HUES6 (cell line): ENCODE data around the gene IFRD2.

Experiments used
- H3K27ac ChIP-seq: 2 replicates; pipeline ENCODE4 v1.7.0; 2013; ENCODE audit warnings: low read depth, mild to moderate bottlenecking, low read length, inconsistent platforms
- H3K27me3 ChIP-seq: 2 replicates; pipeline ENCODE4 v1.6.1; 2013; ENCODE audit warnings: low read length; ENCODE audit not compliant: control insufficient read depth, insufficient read depth
- H3K36me3 ChIP-seq: 2 replicates; pipeline ENCODE4 v1.6.1; 2013; ENCODE audit warnings: low read length; ENCODE audit not compliant: control insufficient read depth, insufficient read depth
- H3K4me1 ChIP-seq: 2 replicates; pipeline ENCODE4 v1.6.1; 2013; ENCODE audit warnings: low read length; ENCODE audit not compliant: control insufficient read depth, insufficient read depth
- H3K4me3 ChIP-seq: 2 replicates; pipeline ENCODE4 v1.5.1; 2013; ENCODE audit warnings: low read depth, low read length
- H3K9ac ChIP-seq: one replicate; pipeline ENCODE4 v1.6.1; 2013; ENCODE audit warnings: mild to moderate bottlenecking, low read length
- H3K9me3 ChIP-seq: 2 replicates; pipeline ENCODE4 v1.6.1; 2013; ENCODE audit warnings: low read depth, low read length; ENCODE audit not compliant: control insufficient read depth, insufficient read depth

Gene IFRD2

DNA sequence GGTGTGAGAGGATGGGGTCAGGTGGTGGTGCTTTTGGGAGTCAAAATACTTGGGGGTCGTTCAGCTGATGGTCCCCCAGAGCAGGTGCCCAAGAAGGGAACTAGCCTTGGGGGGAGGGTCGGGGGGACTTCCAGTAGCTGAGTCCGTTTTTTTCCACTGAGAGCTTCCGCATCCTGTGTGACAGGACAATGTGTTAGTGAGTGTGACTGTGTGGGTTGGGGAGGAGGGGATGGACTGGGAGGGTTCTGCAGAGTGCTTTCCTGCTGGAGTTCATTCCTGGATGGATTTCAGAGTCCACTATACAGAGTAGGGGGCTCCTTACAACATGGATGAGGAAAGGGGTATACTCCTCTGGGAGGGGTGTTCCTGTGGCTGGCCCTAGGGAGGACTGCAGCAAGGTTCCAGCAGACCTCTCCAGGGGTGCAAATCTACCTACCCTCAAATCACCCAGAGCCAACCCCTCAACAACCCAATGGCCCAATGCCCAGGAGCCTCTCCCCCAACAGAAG, 30.9 kb upstream of the IFRD2 start:
- Histone ChIP-seq H3K9ac (peak overlapping the region; percentile 100), H3K9me3 (no peaks in the 10 kb centered on the region), H3K36me3 (peaks cover 32% of the 10 kb centered on the region), H3K4me3 (peak overlapping the region; percentile 76), H3K27me3 (no peaks in the 10 kb centered on the region), H3K27ac (no peak overlapping the region), H3K4me1 (peaks cover 32% of the 10 kb centered on the region)

DNA sequence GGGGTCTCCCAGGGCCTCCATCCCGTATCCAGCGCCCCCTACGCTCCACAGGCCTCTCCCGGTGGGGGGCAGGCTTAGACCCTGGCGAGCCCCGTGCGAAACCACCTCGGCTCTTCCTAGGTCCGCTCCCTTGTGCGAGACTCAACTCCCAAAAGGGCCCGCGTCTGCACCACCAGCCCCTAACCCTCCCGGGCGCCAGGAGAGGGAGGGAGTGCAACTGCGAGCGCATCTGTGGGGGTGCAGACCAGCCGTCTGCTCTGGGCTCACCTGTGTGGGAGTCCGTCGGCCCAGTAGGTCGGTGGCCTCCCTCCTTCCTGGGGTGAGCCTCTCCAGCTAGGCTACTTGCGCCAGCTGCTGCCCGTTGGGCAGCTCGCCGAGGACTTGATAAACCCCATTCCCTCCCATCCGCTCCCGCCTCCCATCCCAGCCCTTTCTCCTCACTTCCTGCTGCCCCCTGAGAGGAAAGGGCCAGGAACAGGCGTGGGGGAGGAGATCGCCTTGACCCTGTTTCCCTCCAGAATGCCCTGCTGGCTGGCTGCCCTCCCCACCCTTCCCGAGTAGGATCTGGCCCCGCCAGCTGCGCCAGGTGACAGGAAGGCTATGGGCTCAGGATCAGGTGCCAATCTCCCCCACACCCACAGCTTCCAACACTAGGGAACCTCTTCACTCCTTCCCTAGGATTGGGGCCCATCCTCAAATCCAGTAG, 30.3 kb upstream of the IFRD2 start, which contains the start of gene HYAL2:
Gene HYAL2, minus strand, starts transcription at position 360 of the 706 bp plus-strand sequence. CDS start 2,256 bp downstream, outside the sequence.
- Histone ChIP-seq H3K27me3 (no peaks in the 10 kb centered on the region), H3K4me3 (peak within 1 kb of the TSS; percentile 76), H3K27ac (peak within 1 kb of the TSS; percentile 100), H3K9me3 (no peaks in the 10 kb centered on the region), H3K36me3 (peaks cover 36% of the 10 kb centered on the region), H3K9ac (peak within 1 kb of the TSS; percentile 100), H3K4me1 (peaks cover 32% of the 10 kb centered on the region)

DNA sequence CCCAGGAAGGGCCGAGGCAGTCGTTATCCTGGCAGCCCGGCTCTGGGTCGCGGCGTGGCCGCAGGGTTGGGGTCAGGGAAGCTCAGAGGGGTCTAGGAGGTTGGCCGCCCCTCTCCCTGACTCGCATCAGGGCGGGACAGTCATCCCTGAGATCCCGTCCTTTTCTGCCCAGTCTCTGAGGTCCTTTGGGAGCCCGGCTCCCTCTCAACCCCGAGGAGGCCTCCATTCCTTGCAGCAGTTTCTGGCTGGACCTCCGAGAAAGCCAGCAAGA, 29.8 kb upstream of the IFRD2 start:
- Histone ChIP-seq H3K27ac (peak overlapping the region; percentile 100), H3K4me1 (peaks cover 32% of the 10 kb centered on the region), H3K9ac (peak overlapping the region; percentile 100), H3K27me3 (no peaks in the 10 kb centered on the region), H3K36me3 (peaks cover 41% of the 10 kb centered on the region), H3K9me3 (no peaks in the 10 kb centered on the region), H3K4me3 (peak overlapping the region; percentile 76)

DNA sequence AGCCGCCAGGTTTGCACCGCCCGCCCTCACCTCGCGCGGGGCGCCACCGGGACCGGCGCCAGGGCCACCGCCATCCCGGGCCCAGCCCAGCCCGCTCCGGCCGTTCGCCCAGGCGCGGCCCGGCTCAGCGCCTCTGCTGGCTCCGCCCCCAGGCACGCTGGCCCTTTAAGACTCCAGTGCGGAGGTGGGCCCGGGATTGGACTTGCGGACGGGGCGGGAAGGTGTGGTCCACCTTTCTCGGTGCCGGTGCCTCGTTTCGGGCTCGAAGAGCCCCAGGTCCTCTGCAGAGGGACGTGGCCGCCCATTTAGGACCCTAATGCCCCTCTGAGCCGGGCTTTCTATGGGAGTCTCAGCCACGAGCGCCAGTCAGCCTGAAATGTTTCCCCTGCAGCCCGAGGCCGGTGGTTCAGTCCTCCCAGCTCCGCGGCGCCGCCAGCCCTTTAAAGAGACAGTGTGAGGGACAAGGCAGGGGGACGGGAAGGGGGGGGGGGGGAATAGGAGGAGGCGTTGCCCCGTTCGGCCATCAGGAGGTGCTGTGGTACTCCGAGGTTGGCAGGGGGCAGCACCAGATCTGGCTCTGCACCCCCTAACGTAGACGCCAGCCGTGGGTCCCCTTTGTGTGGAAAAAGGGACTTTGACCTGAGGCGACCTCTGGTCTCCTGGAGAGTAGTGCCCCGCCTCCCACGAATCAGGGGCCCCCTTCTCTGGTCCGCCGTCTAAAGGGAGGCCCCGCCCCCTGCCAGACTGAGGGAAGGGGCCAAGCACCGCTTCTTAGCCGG, 29.3 kb upstream of the IFRD2 start:
- Histone ChIP-seq H3K4me3 (peak overlapping the region; percentile 76), H3K27me3 (no peaks in the 10 kb centered on the region), H3K27ac (peak overlapping the region; percentile 100), H3K4me1 (peaks cover 37% of the 10 kb centered on the region), H3K9ac (peak overlapping the region; percentile 100), H3K36me3 (peaks cover 45% of the 10 kb centered on the region), H3K9me3 (no peaks in the 10 kb centered on the region)

DNA sequence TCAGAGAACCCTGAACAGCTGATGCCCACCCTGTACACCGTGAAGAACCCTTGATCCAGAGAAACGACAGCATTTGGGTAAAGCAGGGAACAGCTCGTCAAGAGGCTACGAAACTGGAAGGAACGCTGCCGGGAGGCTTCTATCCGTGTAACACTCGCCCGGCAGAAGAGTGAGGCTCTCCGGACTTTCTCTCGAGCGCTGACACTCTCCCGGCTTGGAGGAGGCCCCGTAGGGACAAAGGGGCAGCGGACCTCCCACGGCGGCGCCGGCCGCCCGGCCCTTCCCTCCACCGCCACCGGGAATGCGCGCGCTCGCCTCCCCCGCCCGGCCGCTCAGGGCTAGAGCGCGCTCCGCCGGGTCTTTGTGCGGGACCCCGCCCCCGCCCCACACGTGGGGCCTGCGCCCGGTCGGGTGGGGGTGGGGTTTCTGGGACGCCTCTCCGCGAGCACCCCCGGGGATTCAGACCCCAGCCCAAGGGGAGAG, 28.7 kb upstream of the IFRD2 start:
- Histone ChIP-seq H3K4me1 (peaks cover 38% of the 10 kb centered on the region), H3K36me3 (peaks cover 45% of the 10 kb centered on the region), H3K27ac (peak overlapping the region; percentile 100)

DNA sequence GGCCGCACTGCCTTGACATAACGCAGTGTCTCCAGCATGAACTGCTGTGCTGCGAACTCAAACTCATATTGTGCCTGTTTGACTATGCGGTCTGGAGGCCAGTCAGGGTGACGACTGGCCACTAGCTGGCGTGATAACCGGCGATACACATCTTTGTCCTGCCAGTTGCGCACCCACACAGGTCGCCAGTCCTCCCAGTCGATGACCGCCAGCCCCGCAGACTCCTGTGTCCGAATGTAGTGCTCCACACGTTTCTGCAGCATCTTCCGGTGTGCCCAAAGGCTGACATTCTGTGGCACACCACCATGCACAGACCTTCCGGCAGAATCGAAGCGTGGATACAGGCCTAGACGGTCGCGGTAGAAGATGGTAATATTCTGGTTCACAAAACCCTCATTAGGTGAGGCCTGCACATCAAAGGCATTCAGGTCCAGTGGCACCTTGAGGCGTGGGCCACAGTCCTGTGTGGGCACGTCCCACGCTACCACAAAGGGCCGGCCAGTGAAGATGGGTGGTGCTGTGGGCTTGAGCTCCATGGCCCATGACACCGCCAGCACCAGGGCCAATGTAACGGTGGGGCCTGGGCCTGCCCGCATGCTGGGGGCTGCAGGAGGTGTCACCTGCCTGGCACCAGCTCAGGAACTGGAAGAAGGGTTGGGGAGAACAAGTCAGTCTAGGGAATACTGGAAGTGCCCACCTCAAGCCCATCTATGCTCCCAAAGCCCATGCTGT, 27.8 kb upstream of the IFRD2 start:
- H3K4me3 ChIP-seq, result peak overlapping the region; percentile 76
- peaks cover 38% of the 10 kb centered on the region for H3K4me1 ChIP-seq
- H3K9me3 ChIP-seq, result no peaks in the 10 kb centered on the region
- H3K27me3 ChIP-seq, result no peaks in the 10 kb centered on the region
- no peak overlapping the region for H3K27ac ChIP-seq
- H3K9ac ChIP-seq, result peak overlapping the region; percentile 100
- H3K36me3 ChIP-seq, result peaks cover 45% of the 10 kb centered on the region

More for the DNA sequence above, 28.7 kb upstream of the IFRD2 start:
- Histone ChIP-seq H3K9ac (peak overlapping the region; percentile 100), H3K27me3 (no peaks in the 10 kb centered on the region), H3K9me3 (no peaks in the 10 kb centered on the region), H3K4me3 (peak overlapping the region; percentile 76)

DNA sequence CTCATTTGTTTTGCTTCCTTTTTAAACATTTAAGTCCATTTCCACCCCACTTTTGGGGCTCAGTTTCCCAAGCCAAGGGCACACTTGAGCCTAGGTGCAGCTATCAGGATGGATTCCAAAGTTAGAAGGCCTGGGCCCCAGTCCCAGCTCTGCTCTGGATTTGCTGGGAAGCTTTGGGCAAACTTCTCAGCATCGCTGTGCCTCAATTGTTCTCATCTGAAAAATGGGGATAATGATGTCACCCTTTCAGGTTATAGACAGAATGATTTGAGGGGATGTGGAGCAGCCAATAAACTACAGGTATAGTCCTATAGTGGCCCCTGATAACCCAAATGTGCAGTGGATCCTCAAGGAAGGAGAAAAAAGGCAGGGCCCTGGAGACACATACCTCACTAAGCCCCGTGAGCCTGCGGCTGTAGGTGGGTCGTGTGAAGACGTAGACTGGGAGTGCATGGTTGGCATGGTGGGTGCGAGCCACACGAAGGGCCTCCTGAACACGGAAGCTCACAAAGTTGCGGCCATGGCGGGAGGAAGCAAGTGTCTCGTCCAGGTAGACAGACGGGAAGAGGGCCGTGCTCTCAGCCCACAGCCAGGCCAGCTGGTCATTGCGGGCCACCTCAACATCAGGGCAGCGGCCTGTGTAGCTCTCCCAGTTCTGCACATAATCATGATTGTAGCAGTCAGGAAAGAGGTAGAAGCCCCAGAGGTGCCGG, 27.1 kb upstream of the IFRD2 start:
- H3K9ac ChIP-seq, result no peak overlapping the region
- no peak overlapping the region for H3K27ac ChIP-seq
- no peaks in the 10 kb centered on the region for H3K27me3 ChIP-seq
- H3K9me3 ChIP-seq, result no peaks in the 10 kb centered on the region
- H3K36me3 ChIP-seq, result peaks cover 46% of the 10 kb centered on the region
- peaks cover 36% of the 10 kb centered on the region for H3K4me1 ChIP-seq
- peak overlapping the region; percentile 76; the same call in 1 of the 2 replicates for H3K4me3 ChIP-seq

DNA sequence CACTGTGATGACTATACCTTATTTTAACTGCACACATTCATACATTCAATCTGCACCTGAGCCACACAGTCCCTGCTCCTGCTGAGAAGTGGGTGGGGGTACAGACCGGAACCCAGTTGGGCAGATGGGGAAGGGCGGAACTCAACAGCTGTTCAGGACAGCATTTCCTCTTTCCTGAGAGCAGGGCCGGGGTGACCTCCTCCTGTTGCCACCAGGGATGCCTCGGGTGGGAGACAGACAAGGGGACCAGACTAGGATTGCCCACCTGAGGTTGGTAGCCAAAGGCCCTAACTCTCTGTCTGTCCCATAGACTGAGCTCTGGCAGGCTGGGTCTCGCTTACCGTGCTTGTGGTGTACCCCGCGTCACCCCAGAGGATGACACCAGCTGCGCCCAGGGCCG, 26.4 kb upstream of the IFRD2 start:
- Histone ChIP-seq H3K4me3 (no peak overlapping the region), H3K9ac (no peak overlapping the region), H3K4me1 (peaks cover 33% of the 10 kb centered on the region), H3K9me3 (no peaks in the 10 kb centered on the region), H3K36me3 (peaks cover 46% of the 10 kb centered on the region), H3K27ac (no peak overlapping the region), H3K27me3 (no peaks in the 10 kb centered on the region)

DNA sequence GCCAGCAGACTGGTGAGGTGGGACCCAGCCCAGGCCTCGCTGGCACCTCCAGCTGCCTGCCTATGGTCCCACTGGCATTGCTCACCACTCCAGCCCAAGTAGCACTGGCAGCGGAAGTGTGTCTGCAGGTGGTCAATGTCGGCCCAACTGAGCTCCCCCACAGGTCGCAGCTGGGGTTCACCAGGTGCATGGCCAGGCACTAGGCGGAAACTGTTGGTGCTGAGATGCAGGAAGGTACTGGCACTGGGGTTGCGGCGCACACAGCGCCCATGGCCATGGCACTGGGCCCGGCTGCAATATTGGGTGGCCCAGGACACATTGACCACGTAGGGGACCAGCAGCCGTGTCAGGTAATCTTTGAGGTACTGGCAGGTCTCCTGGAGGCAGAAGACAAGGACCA, 25.9 kb upstream of the IFRD2 start:
- peaks cover 46% of the 10 kb centered on the region for H3K36me3 ChIP-seq
- H3K4me3 ChIP-seq, result no peak overlapping the region
- no peaks in the 10 kb centered on the region for H3K27me3 ChIP-seq
- H3K9ac ChIP-seq, result no peak overlapping the region
- H3K4me1 ChIP-seq, result peaks cover 30% of the 10 kb centered on the region
- H3K9me3 ChIP-seq, result no peaks in the 10 kb centered on the region
- no peak overlapping the region for H3K27ac ChIP-seq

DNA sequence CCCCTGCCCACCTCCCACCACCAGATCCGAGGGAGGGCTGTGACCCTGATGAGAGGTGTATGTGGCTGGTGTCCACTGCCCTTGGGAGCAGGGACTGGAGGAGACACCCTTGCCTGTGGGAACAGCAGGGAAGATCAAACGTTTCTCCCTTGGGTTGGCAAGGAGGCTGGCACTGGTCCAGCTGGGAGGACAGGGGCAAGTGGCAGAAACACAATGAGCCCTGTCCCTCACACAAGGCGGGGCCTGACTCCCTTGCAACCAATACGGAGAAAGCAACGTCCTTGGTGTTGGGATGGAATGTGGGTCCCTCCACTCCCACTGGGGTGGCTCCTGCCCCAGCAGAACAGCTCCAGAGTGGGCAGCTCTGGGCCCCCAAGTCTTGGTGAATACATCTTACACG, 25.1 kb upstream of the IFRD2 start:
- Histone ChIP-seq H3K27ac (no peak overlapping the region), H3K9me3 (no peaks in the 10 kb centered on the region), H3K4me1 (peaks cover 22% of the 10 kb centered on the region), H3K36me3 (peaks cover 46% of the 10 kb centered on the region), H3K9ac (no peak overlapping the region), H3K4me3 (0 out of 2 replicates have a peak overlapping the region, but pooled peaks have one; percentile 9), H3K27me3 (no peaks in the 10 kb centered on the region)
